Peyer's patch (tissue), 4 donors: ENCODE data around the gene ADAT1. TPM values are rescaled to one million over a fixed set of nuclear protein-coding genes. Genes with fewer than 3 reads are reported as not detected.
A peak's percentile ranks its signal among the peaks of the same experiment; 100 is the strongest.

ENCODE experiments used
- DNase-seq, 3 donors: peaks; one replicate each; pipeline ENCODE4 v3.0.0-alpha.2; 2017 to 2019
- H3K27ac ChIP-seq, 4 donors: fragments of 200-600 bp; sonication (generic); one replicate each; pipeline ENCODE4 v1.5.1; 2016 to 2019
- H3K27me3 ChIP-seq, 2 donors: fragments of 200-600 bp; sonication (generic); one replicate each; pipeline ENCODE4 v1.5.1; 2019
- H3K36me3 ChIP-seq, 3 donors: fragments of 200-600 bp; sonication (generic); one replicate each; pipeline ENCODE4 v1.5.1; 2016 to 2019
- H3K4me1 ChIP-seq, 4 donors: fragments of 200-600 bp; sonication (generic); one replicate each; pipeline ENCODE4 v1.5.1; 2016 to 2019
- H3K4me3 ChIP-seq, 4 donors: fragments of 200-600 bp; sonication (generic); 1 replicate in 3 of 4; 2 replicates in 1 of 4; pipeline ENCODE4 v1.5.1; 2016 to 2019; ENCODE audit warnings: mild to moderate bottlenecking in 1 of 4
- H3K9me3 ChIP-seq, 4 donors: fragments of 200-600 bp; sonication (generic); one replicate each; pipeline ENCODE4 v1.5.1; 2016 to 2019; ENCODE audit warnings: mild to moderate bottlenecking in 1 of 4
- CTCF ChIP-seq, 6 experiments: fragments of 450-650 bp in 4 of 6; fragments of 200-600 bp in 2 of 6; sonication (generic) in 1 of 6; IDR thresholded peaks; one replicate each; pipeline ENCODE4 v1.5.1; 2017 to 2019; ENCODE audit warnings: antibody characterized with exemption in 6 of 6, mild to moderate bottlenecking in 3 of 6, moderate library complexity in 1 of 6
- POLR2A ChIP-seq, 2 donors: fragments of 450-650 bp; IDR thresholded peaks; one replicate each; pipeline ENCODE4 v1.5.1; 2017; ENCODE audit warnings: antibody characterized with exemption in 2 of 2, mild to moderate bottlenecking in 2 of 2, moderate library complexity in 2 of 2
- total RNA-seq, 4 donors: library from RNA; depleted of rRNA; stranded (reverse); fragments of >200 nt; gene quantifications; one replicate each; pipeline ENCODE4 v1.1.0, GENCODE V29; 2016

Gene ADAT1
- total RNA-seq, 4 donors from 2014 or later = 39.2 to 74.1 (median 66.6) TPM

GRCh38 chr16:75555213-75555706, 67.8 kb downstream of the ADAT1 start:
- H3K4me3 ChIP-seq = peak overlapping the region; percentile 42 to 86 (median 67)
- no peak for TF ChIP-seq POLR2A (IDR thresholded peaks at IDR 0.05)
- no peak for TF ChIP-seq CTCF (IDR thresholded peaks at IDR 0.05)
- H3K9me3 ChIP-seq = peaks cover 0 to 2% (median 0%) of the 10 kb centered on the region in 4 donors
- H3K36me3 ChIP-seq = no peaks in the 10 kb centered on the region
- peaks cover 0 to 7% (median 0%) of the 10 kb centered on the region in 4 donors for H3K4me1 ChIP-seq
- H3K27me3 ChIP-seq = no peaks in the 10 kb centered on the region
- DNase-seq = peak; percentile 44 to 78 (median 72)
- H3K27ac ChIP-seq = peak overlapping the region; percentile 35 to 82 (median 64)

- no peak for TF ChIP-seq CTCF (IDR thresholded peaks at IDR 0.05)
- peaks cover 0 to 7% (median 0%) of the 10 kb centered on the region in 4 donors for H3K4me1 ChIP-seq
- H3K27ac ChIP-seq = no peak overlapping the region
Measured at GRCh38 chr16:75552951-75553350, 70.1 kb downstream of the ADAT1 start.

GRCh38 chr16:75550211-75550662, 72.8 kb downstream of the ADAT1 start:
- peak in 2 of 3 donors; percentile 57 to 81 for DNase-seq
- peak overlapping the region in 1 of 4 donors; percentile 44 for H3K27ac ChIP-seq
- no peaks in the 10 kb centered on the region for H3K36me3 ChIP-seq
- no peaks in the 10 kb centered on the region for H3K27me3 ChIP-seq
- H3K4me1 ChIP-seq = peaks cover 0 to 2% (median 0%) of the 10 kb centered on the region in 4 donors
- H3K4me3 ChIP-seq = peak overlapping the region in 2 of 4 donors; percentile 16 to 32
- H3K9me3 ChIP-seq = no peaks in the 10 kb centered on the region
- TF ChIP-seq CTCF (IDR thresholded peaks at IDR 0.05) (peak in 5 of 6 experiments; percentile 9 to 92 (median 84)), POLR2A (IDR thresholded peaks at IDR 0.05) (no peak)

More at GRCh38 chr16:75552951-75553350, 70.1 kb downstream of the ADAT1 start:
- Histone ChIP-seq H3K36me3 (no peaks in the 10 kb centered on the region), H3K4me3 (no peak overlapping the region), H3K27me3 (no peaks in the 10 kb centered on the region), H3K9me3 (peaks cover 0 to 2% (median 0%) of the 10 kb centered on the region in 4 donors)
- DNase-seq = no peak

Other genes with a start within 250 kb of the ADAT1 start
- 100 to 1,000 TPM; 125 to 205 (median 156) TPM for gene CFDP1, start 189.8 kb downstream of the ADAT1 start, total RNA-seq
- gene TMEM170A, start 158.6 kb downstream of the ADAT1 start, total RNA-seq = 10 to 100 TPM; 37.1 to 95.1 (median 62.8) TPM
- gene CHST6, start 127.8 kb downstream of the ADAT1 start, total RNA-seq = 10 to 100 TPM in 3 of 4 donors, not detected in 1; 12.8 to 50.2 (median 22.3) TPM
- 100 to 1,000 TPM in 1 of 4 donors, 10 to 100 TPM in 2, 1 to 10 TPM in 1; 5.8 to 160 (median 75.8) TPM for gene CHST5, start 87.2 kb downstream of the ADAT1 start, total RNA-seq
- 10 to 100 TPM in 1 of 4 donors, 1 to 10 TPM in 3; 3.3 to 17.9 (median 4.0) TPM for gene TMEM231, start 67.0 kb downstream of the ADAT1 start, total RNA-seq
- 10 to 100 TPM; 52.0 to 80.9 (median 61.9) TPM for gene GABARAPL2, start 56.9 kb downstream of the ADAT1 start, total RNA-seq
- gene KARS1, start 24.4 kb upstream of the ADAT1 start, total RNA-seq = 10 to 100 TPM; 71.3 to 87.5 (median 82.7) TPM
- 10 to 100 TPM; 28.9 to 31.0 (median 30.8) TPM for gene TERF2IP, start 24.5 kb upstream of the ADAT1 start, total RNA-seq
- gene CPHXL2, start 53.7 kb upstream of the ADAT1 start, total RNA-seq = not detected
- not detected for gene DUXB, start 78.2 kb upstream of the ADAT1 start, total RNA-seq
- gene CPHXL, start 103.2 kb upstream of the ADAT1 start, total RNA-seq = not detected